ENCODE data around the gene GNAO1.

- TF ChIP-seq CTCF (conservative IDR thresholded peaks at IDR 0.05; ENCODE audit: low read depth, low read length) (no peak), EZH2phosphoT487 (IDR thresholded peaks at IDR 0.05; ENCODE audit: borderline replicate concordance, low read length) (no peak), EZH2 (IDR thresholded peaks at IDR 0.05; ENCODE audit: low read length, unreplicated experiment) (no peak)
Measured at GRCh38 chr16:56269281-56269680, 78.0 kb downstream of the GNAO1 start.

Data from PC-3 (cell line).